ENCODE measurements around the gene CLRN3. TPM values are rescaled to one million over a fixed set of nuclear protein-coding genes. Genes with fewer than 3 reads are reported as not detected.
A peak's percentile ranks its signal among the peaks of the same experiment; 100 is the strongest.

The CLRN3 gene
- total and polyA plus RNA-seq, 12 donors = 0.29 to 0.61 (median 0.39) TPM; not detected in 9

DNA sequence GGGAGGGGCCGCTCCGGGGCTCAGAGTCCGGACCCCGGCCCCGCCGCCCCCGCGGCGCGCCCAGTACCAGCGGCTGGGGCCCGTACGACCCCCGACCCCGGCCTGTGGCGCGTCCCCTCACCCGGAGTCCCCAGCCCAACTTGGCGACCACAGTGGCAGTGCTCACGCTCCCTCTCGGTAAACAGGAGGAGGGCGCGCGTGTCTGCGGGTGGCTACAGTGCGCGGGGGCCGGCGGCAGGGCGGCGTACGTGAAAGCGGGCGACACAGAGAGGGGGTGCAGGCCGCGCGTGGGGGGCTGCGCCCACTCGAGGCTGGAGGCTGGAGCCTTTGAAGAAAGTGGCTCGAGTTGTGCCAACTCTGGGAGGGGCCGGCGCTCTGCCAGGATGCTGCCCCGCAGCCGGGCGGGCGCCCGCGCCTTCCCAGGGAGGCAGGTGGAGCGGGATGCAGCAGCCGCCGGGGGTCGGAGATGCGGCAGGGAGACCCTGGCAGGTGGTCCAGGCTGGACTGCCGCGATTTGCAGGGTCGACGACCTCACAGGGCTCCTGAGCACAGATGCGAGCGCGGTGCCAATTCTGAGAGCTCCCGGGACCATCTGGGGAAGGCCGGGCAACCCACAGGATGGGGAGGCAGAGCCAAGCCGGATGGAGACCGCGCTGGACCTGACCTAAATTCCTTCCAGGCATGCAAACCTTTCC lies 14.8 kb upstream of the CLRN3 start:
- peak; percentile 60 to 88 (median 83) for DNase-seq
- Histone ChIP-seq H3K4me1 (replicated peaks in 1 of 2) (peaks cover 32 to 43% of the 10 kb centered on the region in 2 donors), H3K9me3 (replicated peaks in 1 of 3) (no peaks in the 10 kb centered on the region), H3K4me3 (peak overlapping the region in 3 of 4 donors; percentile 52 to 90 (median 55)), H3K27me3 (no peaks in the 10 kb centered on the region), H3K27ac (peak overlapping the region; percentile 60 to 93 (median 91)), H3K36me3 (replicated peaks in 1 of 2) (no peaks in the 10 kb centered on the region)
- TF ChIP-seq POLR2A (IDR thresholded peaks at IDR 0.05) = peak in 1 of 2 donors; percentile 61
- TF ChIP-seq, protein P1, sequence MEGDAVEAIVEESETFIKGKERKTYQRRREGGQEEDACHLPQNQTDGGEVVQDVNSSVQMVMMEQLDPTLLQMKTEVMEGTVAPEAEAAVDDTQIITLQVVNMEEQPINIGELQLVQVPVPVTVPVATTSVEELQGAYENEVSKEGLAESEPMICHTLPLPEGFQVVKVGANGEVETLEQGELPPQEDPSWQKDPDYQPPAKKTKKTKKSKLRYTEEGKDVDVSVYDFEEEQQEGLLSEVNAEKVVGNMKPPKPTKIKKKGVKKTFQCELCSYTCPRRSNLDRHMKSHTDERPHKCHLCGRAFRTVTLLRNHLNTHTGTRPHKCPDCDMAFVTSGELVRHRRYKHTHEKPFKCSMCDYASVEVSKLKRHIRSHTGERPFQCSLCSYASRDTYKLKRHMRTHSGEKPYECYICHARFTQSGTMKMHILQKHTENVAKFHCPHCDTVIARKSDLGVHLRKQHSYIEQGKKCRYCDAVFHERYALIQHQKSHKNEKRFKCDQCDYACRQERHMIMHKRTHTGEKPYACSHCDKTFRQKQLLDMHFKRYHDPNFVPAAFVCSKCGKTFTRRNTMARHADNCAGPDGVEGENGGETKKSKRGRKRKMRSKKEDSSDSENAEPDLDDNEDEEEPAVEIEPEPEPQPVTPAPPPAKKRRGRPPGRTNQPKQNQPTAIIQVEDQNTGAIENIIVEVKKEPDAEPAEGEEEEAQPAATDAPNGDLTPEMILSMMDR (IDR thresholded peaks at IDR 0.05) = no peak
- intact Hi-C loops (cut with DNase I) = loop anchor here (2.0 to 5.0 kb wide), 3 partner anchors 103 to 160 kb away; no protein-coding TSS in a partner anchor
- WGBS, 4 donors = 2 to 14% (median 3%) methylated on average over 12 to 65 of the region's 65 CpGs

DNA sequence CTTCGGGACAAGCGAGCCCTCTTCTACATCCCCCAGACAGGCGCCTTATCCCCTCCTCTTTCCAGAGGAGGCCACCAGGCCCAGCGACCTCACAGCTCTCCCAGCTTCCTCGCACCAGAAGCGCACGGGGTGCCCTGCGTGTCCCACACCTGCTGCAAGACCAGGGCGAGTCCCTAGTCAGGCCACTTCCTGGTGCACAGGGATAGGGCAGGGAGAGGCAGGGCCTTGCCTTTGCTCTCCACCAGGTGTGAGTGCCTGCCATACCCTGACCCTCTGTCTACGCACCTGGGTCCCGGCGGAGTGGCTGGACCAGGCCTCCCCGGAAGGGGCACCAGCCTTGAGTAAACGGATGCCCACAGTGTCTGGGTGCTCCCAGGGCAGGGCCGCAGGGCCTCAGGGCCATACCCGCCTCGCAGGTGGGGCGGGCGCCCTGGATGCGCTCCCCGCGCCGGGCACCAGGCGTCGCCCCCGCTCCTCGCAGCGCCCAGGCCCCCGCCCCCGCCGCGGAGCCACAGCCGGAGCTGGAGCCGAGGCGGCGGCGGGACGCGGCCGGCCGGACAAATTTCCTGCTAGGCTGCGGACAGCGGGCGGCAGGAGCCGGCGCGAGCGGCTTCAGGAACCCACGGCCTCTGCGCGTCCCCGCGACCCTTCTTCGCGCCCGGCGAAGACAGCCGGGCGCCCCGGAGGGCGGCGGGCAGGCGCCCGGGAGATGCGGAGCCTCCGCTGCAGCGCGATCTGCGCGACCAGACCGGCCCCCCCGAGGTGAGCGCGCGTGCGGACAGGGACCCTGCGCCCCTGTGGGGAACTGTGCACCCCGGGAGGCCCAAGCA lies 14.0 kb upstream of the CLRN3 start, which contains the start of gene PTPRE:
TSS of gene PTPRE (plus strand) at position 556 of the 830 bp plus-strand sequence. CDS start 133,779 bp downstream, outside the sequence.
- intact Hi-C loops (cut with DNase I) = loop anchor here (2.0 to 5.0 kb wide), 3 partner anchors 104 to 161 kb away; no protein-coding TSS in a partner anchor
- no peaks in the 10 kb centered on the region for H3K9me3 ChIP-seq (replicated peaks in 1 of 3)
- 7 to 84% (median 14%) methylated on average over 3 to 78 of the region's 78 CpGs for WGBS, 4 donors

DNA sequence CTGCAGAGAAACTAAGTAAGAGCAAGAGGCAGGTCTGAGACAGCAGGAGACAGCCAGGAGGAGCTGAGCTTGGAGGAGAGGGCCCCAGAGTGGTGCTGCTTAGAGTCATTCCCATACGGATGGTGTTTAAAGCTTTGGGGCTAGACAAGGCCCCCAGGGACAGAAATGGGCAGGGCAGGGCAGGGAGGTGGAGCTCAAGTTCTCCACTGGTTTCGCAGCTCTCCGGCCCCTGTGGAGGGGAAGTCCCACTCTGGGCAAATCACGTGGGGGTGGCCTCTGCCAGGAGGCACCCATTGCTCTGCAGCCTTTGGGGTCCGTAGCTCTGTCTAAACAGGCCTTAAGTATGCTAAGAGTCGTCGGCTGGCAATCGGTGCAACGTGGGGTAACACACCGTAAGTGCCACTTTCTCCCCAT lies 13.1 kb upstream of the CLRN3 start:
- Histone ChIP-seq H3K4me3 (no peak overlapping the region), H3K36me3 (replicated peaks in 1 of 2) (no peaks in the 10 kb centered on the region), H3K9me3 (replicated peaks in 1 of 3) (no peaks in the 10 kb centered on the region), H3K27me3 (no peaks in the 10 kb centered on the region), H3K4me1 (replicated peaks in 1 of 2) (peaks cover 29 to 32% of the 10 kb centered on the region in 2 donors), H3K27ac (no peak overlapping the region)
- 80 to 90% (median 86%) methylated on average over 1 to 10 of the region's 10 CpGs for WGBS, 4 donors
- peak in 3 of 7 donors; percentile 17 to 51 (median 22) for DNase-seq
- intact Hi-C loops (cut with DNase I) = loop anchor here (2.0 to 5.0 kb wide), 3 partner anchors 105 to 161 kb away; no protein-coding TSS in a partner anchor
- TF ChIP-seq POLR2A (IDR thresholded peaks at IDR 0.05) = no peak
- TF ChIP-seq, protein P1 (IDR thresholded peaks at IDR 0.05) = no peak

More for the DNA sequence above, 14.0 kb upstream of the CLRN3 start, which contains the start of gene PTPRE:
- H3K27ac ChIP-seq = peak within 1 kb of the TSS; percentile 60 to 93 (median 91)
- H3K4me3 ChIP-seq = peak within 1 kb of the TSS in 3 of 4 donors; percentile 52 to 90 (median 55)
- DNase-seq = peak; percentile 76 to 85 (median 82)
- H3K36me3 ChIP-seq (replicated peaks in 1 of 2) = no peaks in the 10 kb centered on the region
- H3K4me1 ChIP-seq (replicated peaks in 1 of 2) = peaks cover 32 to 40% of the 10 kb centered on the region in 2 donors
- H3K27me3 ChIP-seq = no peaks in the 10 kb centered on the region
- TF ChIP-seq POLR2A (IDR thresholded peaks at IDR 0.05) = peak in 1 of 2 donors; percentile 65
- TF ChIP-seq, protein P1 (IDR thresholded peaks at IDR 0.05) = peak; percentile 10 to 99 (median 75)
